ENCODE measurements around the gene MCTP1.
"Not testable (repeated sequence)": the region's sequence is repeated elsewhere in the genome, so short reads cannot be mapped to it uniquely, and the experiment has no call there.

Gene MCTP1

GRCh38 chr5:94870511-94871183, 414.2 kb downstream of the MCTP1 start:
- Mint-ChIP-seq H3K9me3 (no peaks in the 10 kb centered on the region), H3K27ac (no peak overlapping the region), H3K36me3 (ENCODE audit: low read depth) (no peaks in the 10 kb centered on the region), H3K4me3 (no peak overlapping the region), H3K4me1 (ENCODE audit: low read depth) (no peaks in the 10 kb centered on the region), H3K27me3 (ENCODE audit: low read depth) (peaks cover 3% of the 10 kb centered on the region)
- no peak for DNase-seq (ENCODE audit: low spot score)

- Mint-ChIP-seq H3K9me3 (no peaks in the 10 kb centered on the region), H3K4me1 (ENCODE audit: low read depth) (no peaks in the 10 kb centered on the region), H3K27me3 (ENCODE audit: low read depth) (no peaks in the 10 kb centered on the region), H3K27ac (no peak overlapping the region), H3K4me3 (no peak overlapping the region), H3K36me3 (ENCODE audit: low read depth) (no peaks in the 10 kb centered on the region)
- DNase-seq (ENCODE audit: low spot score) = no peak
These were observed 415.0 kb downstream of the MCTP1 start for GRCh38 chr5:94869921-94870320.

GRCh38 chr5:94863951-94864350, 420.9 kb downstream of the MCTP1 start:
- Mint-ChIP-seq H3K27me3 (ENCODE audit: low read depth) (peaks cover 3% of the 10 kb centered on the region), H3K9me3 (no peaks in the 10 kb centered on the region), H3K4me3 (no peak overlapping the region), H3K36me3 (ENCODE audit: low read depth) (no peaks in the 10 kb centered on the region), H3K27ac (no peak overlapping the region), H3K4me1 (ENCODE audit: low read depth) (no peaks in the 10 kb centered on the region)
- DNase-seq (ENCODE audit: low spot score) = no peak

GRCh38 chr5:94857111-94857510, 427.8 kb downstream of the MCTP1 start:
- H3K4me1 Mint-ChIP-seq (ENCODE audit: low read depth) = no peaks in the 10 kb centered on the region
- no peak for DNase-seq (ENCODE audit: low spot score)
- no peak overlapping the region for H3K4me3 Mint-ChIP-seq
- no peaks in the 10 kb centered on the region for H3K9me3 Mint-ChIP-seq
- peaks cover 8% of the 10 kb centered on the region for H3K27me3 Mint-ChIP-seq (ENCODE audit: low read depth)
- no peak overlapping the region for H3K27ac Mint-ChIP-seq
- H3K36me3 Mint-ChIP-seq (ENCODE audit: low read depth) = no peaks in the 10 kb centered on the region

DNA sequence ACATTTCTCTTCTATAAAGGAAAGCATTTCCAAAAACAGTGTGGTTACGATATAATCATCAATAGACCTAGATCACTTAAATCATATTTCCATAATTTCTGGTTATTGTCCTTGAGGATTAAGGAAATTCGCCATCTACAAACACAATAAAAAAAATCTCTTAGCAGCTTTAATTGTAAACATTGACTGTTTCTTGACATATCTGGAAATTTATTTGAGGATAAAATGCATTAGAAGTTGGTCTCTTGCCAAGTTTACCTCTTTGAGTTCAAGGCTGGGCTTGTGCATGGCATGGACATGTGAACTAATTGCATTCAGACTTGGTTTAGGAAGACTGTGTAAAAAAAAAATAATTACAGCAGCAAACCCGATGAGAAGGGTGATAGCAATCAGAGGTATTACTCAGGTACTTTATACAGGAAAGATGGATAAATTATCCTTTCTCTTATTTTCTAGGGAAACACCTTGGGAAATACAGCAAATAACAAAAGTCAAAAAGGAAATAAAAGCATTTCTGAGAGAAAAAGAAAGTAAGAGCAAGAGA, 428.6 kb downstream of the MCTP1 start:
- no peak overlapping the region for H3K27ac Mint-ChIP-seq
- H3K36me3 Mint-ChIP-seq (ENCODE audit: low read depth) = no peaks in the 10 kb centered on the region
- DNase-seq (ENCODE audit: low spot score) = no peak
- no peak overlapping the region for H3K4me3 Mint-ChIP-seq
- H3K27me3 Mint-ChIP-seq (ENCODE audit: low read depth) = peaks cover 8% of the 10 kb centered on the region
- H3K4me1 Mint-ChIP-seq (ENCODE audit: low read depth) = no peaks in the 10 kb centered on the region
- H3K9me3 Mint-ChIP-seq = no peaks in the 10 kb centered on the region

DNA sequence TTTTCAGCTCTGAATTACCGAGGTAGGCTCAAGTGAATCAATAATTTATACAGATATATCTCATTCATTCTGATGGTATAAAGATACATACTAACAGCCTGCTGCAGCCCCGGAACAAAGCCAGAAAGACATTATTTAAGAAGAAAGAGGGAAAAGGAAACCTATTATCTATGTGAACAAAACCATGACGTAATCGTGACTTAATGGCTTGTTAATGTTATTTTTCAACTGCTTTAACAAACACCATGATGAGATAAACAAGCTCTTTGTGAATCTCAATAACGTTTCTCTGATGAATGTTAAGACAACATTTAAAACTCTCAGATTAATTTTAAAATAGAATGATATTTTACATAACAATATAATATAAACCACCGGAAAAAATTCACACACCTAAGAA, 429.4 kb downstream of the MCTP1 start:
- peaks cover 8% of the 10 kb centered on the region for H3K27me3 Mint-ChIP-seq (ENCODE audit: low read depth)
- no peaks in the 10 kb centered on the region for H3K4me1 Mint-ChIP-seq (ENCODE audit: low read depth)
- H3K4me3 Mint-ChIP-seq = no peak overlapping the region
- no peaks in the 10 kb centered on the region for H3K36me3 Mint-ChIP-seq (ENCODE audit: low read depth)
- no peaks in the 10 kb centered on the region for H3K9me3 Mint-ChIP-seq
- no peak overlapping the region for H3K27ac Mint-ChIP-seq
- no peak for DNase-seq (ENCODE audit: low spot score)

DNA sequence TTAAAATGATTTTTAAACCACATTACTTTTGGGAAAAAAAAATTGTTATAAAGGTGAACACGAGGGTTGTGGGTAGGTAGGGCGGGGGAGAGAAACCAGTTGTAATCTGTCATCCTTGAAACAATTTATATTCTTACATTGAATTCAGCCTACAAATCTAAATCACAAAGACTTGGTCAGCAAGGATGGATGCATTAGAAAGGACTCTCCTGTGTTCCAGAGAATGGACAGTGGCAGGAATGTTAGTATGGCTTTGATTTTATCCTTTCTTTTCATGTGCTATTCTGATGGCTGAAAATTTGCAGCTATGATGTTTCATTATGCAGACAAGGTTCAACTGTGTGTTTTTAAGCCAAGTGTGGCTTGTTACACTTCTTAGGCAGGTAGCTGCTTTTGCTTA, 431.8 kb downstream of the MCTP1 start:
- no peak overlapping the region for H3K27ac Mint-ChIP-seq

DNA sequence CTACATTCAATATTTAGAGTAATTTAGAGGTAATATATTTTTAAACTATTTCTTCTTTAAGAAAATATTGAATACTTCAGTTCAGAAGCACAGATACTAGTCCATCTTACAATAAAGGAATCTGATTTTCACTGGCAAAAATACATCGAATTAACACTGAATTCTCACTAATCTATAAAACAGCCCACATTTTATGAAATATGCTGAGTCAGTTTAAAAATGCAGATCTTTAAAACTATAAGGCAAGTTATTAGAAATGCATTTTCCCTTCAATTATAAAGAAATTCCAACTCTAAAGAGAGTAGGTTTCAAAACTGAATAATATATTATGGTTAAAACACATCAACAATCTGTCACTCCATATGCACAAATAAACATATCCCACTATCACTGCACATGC, 433.9 kb downstream of the MCTP1 start:
- Mint-ChIP-seq H3K9me3 (no peaks in the 10 kb centered on the region), H3K36me3 (ENCODE audit: low read depth) (no peaks in the 10 kb centered on the region), H3K4me1 (ENCODE audit: low read depth) (no peaks in the 10 kb centered on the region), H3K27ac (no peak overlapping the region), H3K27me3 (ENCODE audit: low read depth) (peaks cover 3% of the 10 kb centered on the region), H3K4me3 (no peak overlapping the region)
- DNase-seq (ENCODE audit: low spot score) = no peak

More for the DNA sequence above, 431.8 kb downstream of the MCTP1 start:
- H3K4me1 Mint-ChIP-seq (ENCODE audit: low read depth) = no peaks in the 10 kb centered on the region
- H3K9me3 Mint-ChIP-seq = no peaks in the 10 kb centered on the region
- peaks cover 6% of the 10 kb centered on the region for H3K27me3 Mint-ChIP-seq (ENCODE audit: low read depth)
- no peak overlapping the region for H3K4me3 Mint-ChIP-seq
- no peak for DNase-seq (ENCODE audit: low spot score)
- H3K36me3 Mint-ChIP-seq (ENCODE audit: low read depth) = no peaks in the 10 kb centered on the region

DNA sequence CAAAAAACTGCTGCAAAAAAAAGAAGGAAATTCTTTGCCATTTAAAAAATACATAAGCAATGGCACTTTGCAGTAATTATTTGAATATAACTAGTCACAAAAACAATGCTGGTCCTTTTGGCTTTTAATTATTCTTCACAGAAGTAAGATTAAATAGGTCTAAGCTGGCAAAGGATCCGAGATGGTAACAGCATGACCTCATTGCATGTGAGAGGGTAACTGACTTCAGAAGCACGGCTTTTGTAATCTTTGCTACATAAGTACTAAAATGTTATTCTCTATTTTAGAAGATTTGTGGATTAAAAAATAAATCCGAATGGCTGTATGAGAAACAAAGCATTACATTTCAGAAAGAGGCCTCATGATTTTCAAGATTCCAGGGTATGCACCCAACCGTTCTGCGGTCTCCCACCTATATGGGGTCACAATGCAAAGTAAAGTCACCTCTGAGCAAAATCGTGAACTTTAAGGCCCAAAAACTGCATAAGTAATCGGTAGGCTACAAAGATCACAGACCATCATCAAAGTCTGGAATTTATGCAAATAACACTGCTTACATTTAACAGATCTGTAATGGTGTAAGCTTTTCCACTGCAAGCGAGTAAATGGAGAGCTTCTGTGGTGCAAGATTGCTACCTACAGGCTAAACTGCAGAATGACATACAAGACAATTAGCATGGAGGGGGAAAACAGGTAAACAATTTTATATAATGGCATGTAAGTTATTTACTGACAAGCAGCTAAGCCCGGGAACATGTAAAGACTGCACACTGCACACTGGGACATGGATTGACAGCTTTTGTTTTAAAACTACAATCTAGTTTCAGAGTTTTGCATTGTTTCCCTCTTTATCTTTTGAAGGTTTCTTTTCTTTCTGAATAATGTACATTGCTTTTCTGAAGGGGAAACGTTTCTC, 434.8 kb downstream of the MCTP1 start:
- Mint-ChIP-seq H3K4me3 (no peak overlapping the region), H3K36me3 (ENCODE audit: low read depth) (no peaks in the 10 kb centered on the region), H3K27me3 (ENCODE audit: low read depth) (peaks cover 3% of the 10 kb centered on the region), H3K4me1 (ENCODE audit: low read depth) (no peaks in the 10 kb centered on the region), H3K27ac (no peak overlapping the region), H3K9me3 (no peaks in the 10 kb centered on the region)
- DNase-seq (ENCODE audit: low spot score) = peak; percentile 7

DNA sequence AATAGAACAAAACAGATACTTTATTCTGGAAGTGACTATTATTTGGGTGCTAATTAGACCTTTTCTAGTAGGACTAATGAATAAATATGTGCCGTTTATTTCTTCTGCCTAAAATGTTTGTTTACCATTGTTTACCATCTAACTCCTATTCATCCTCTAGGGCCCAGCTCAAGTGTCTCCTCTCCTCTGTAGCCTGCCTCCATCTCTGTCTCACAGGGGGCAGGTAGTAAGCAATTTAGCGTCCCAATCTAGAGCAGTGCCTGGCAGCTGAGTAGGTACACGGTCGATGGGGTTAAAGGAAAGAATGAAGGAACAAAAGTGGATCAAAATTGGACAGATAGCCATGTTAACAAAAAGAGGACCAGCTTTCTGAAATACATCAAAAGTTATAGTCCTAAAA, 435.6 kb downstream of the MCTP1 start:
- H3K4me3 Mint-ChIP-seq = no peak overlapping the region
- peaks cover 3% of the 10 kb centered on the region for H3K27me3 Mint-ChIP-seq (ENCODE audit: low read depth)
- H3K9me3 Mint-ChIP-seq = no peaks in the 10 kb centered on the region
- no peaks in the 10 kb centered on the region for H3K4me1 Mint-ChIP-seq (ENCODE audit: low read depth)
- no peak overlapping the region for H3K27ac Mint-ChIP-seq
- H3K36me3 Mint-ChIP-seq (ENCODE audit: low read depth) = no peaks in the 10 kb centered on the region
- no peak for DNase-seq (ENCODE audit: low spot score)

GRCh38 chr5:94847726-94848125, 437.2 kb downstream of the MCTP1 start:
- H3K27me3 Mint-ChIP-seq (ENCODE audit: low read depth) = peaks cover 3% of the 10 kb centered on the region
- DNase-seq (ENCODE audit: low spot score) = no peak
- H3K9me3 Mint-ChIP-seq = no peaks in the 10 kb centered on the region
- no peaks in the 10 kb centered on the region for H3K36me3 Mint-ChIP-seq (ENCODE audit: low read depth)
- H3K4me3 Mint-ChIP-seq = no peak overlapping the region
- H3K4me1 Mint-ChIP-seq (ENCODE audit: low read depth) = no peaks in the 10 kb centered on the region
- H3K27ac Mint-ChIP-seq = no peak overlapping the region

DNA sequence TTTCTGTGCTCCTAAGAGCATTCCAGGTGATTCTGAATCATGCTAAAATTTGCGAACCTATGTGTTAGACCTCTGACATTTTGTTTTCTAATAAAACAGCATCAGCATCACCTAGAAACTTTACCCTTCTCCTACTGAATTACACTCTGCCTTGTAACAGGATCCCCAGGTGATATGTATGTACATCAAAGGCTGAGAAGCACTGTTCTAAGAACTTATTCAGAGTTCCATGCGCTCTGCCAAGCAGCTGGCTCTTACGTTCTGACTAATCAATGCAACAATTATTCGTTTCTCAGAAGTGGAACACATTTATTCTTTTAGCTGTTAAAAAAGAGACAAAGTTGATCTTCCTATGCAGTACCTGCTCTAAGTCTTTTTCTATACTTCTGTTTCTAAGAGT, 437.9 kb downstream of the MCTP1 start:
- H3K27ac Mint-ChIP-seq = no peak overlapping the region
- no peak overlapping the region for H3K4me3 Mint-ChIP-seq
- no peaks in the 10 kb centered on the region for H3K9me3 Mint-ChIP-seq
- H3K36me3 Mint-ChIP-seq (ENCODE audit: low read depth) = no peaks in the 10 kb centered on the region
- peaks cover 3% of the 10 kb centered on the region for H3K27me3 Mint-ChIP-seq (ENCODE audit: low read depth)
- DNase-seq (ENCODE audit: low spot score) = no peak
- no peaks in the 10 kb centered on the region for H3K4me1 Mint-ChIP-seq (ENCODE audit: low read depth)

DNA sequence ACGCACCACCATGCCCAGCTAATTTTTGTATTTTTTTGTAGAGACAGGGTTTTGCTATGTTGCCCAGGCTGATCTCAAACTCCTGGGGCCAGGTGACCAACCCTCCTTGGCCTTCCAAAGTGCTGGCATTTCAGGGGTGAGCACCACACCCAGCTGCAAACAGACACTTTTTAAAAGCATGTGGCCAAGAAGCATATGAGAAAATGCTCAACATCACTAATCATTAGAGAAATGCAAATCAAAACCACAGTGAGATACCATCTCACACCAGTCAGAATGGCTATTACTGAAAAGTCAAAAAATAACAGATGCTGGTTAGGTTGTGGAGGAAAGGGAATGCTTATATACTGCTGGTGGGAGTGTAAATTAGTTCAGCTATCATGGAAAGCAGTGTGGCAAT, 439.2 kb downstream of the MCTP1 start:
- not testable (repeated sequence) for H3K27ac Mint-ChIP-seq, H3K9me3 Mint-ChIP-seq

DNA sequence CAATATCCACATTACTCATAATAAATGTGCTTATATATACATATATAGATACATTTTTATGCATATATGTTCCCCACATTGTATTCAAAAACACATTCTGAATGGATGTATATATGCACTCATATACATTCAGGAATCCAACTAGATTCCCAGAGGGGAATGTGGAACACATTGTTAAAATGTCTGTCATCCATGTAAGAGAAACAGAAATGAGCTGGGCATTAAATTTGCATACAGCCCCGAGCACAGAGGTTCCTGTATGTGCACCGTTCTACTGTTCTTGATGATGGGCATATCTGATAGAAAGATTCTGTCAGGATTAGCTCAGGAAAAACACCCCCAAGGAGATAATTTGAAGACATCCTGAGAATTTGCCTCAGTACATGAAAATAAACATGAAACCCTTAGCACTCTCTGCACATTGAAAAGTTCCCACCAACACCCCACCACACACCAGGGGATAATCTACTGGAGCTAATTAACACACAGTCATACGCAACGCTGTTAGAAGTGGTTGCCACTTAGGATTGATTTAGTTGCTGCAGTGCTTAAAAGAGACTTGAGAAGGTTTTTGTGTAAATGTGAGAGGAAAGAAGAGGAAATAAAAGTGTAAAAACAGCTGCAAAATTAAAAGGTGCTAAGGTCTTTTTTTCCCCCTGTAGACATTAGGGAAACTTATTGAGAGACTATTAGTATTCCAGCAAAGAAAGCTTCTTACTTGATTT, 443.1 kb downstream of the MCTP1 start:
- Mint-ChIP-seq H3K36me3 (ENCODE audit: low read depth) (no peaks in the 10 kb centered on the region), H3K4me1 (ENCODE audit: low read depth) (peaks cover 3% of the 10 kb centered on the region), H3K9me3 (no peaks in the 10 kb centered on the region), H3K27ac (no peak overlapping the region), H3K27me3 (ENCODE audit: low read depth) (peaks cover 17% of the 10 kb centered on the region), H3K4me3 (no peak overlapping the region)
- no peak for DNase-seq (ENCODE audit: low spot score)

More for the DNA sequence above, 439.2 kb downstream of the MCTP1 start:
- not testable (repeated sequence) for DNase-seq (ENCODE audit: low spot score); H3K36me3 Mint-ChIP-seq (ENCODE audit: low read depth); H3K4me3 Mint-ChIP-seq; H3K4me1 Mint-ChIP-seq (ENCODE audit: low read depth); H3K27me3 Mint-ChIP-seq (ENCODE audit: low read depth)
